ENCODE measurements around the gene TNFRSF4. TPM values are rescaled to one million over a fixed set of nuclear protein-coding genes. Genes with fewer than 3 reads are reported as not detected.
"Not testable (repeated sequence)": the region's sequence is repeated elsewhere in the genome, so short reads cannot be mapped to it uniquely, and the experiment has no call there.

TNFRSF4 gene
- total and polyA plus RNA-seq, 7 donors: 0.95 to 8.6 (median 1.2) TPM; not detected in 2

- Histone ChIP-seq H3K4me3 (no peak overlapping the region), H3K27ac (no peak overlapping the region), H3K4me1 (peaks cover 0 to 10% (median 10%) of the 10 kb centered on the region in 4 donors), H3K36me3 (no peaks in the 10 kb centered on the region), H3K27me3 (peaks cover 0 to 12% (median 5%) of the 10 kb centered on the region in 3 donors), H3K9me3 (peaks cover 0 to 6% (median 4%) of the 10 kb centered on the region in 4 donors)
- no peak for DNase-seq
- 92 to 93% methylated on average over 8 of the region's 8 CpGs for WGBS, 2 donors
- intact Hi-C loops (cut with DNase I): no loop called here
- TF ChIP-seq POLR2A (IDR thresholded peaks at IDR 0.05) (no peak), CTCF (IDR thresholded peaks at IDR 0.05) (no peak), POLR2AphosphoS5 (IDR thresholded peaks at IDR 0.05) (no peak), EP300 (IDR thresholded peaks at IDR 0.05) (no peak)
Observed at GRCh38 chr1:1197188-1197500, 16.8 kb downstream of the TNFRSF4 start.

GRCh38 chr1:1196431-1197187 is 17.3 kb downstream of the TNFRSF4 start:
- intact Hi-C loops (cut with DNase I): no loop called here
- Histone ChIP-seq H3K9me3 (peaks cover 0 to 6% (median 4%) of the 10 kb centered on the region in 4 donors), H3K4me3 (no peak overlapping the region), H3K4me1 (peaks cover 0 to 10% (median 10%) of the 10 kb centered on the region in 4 donors), H3K36me3 (no peaks in the 10 kb centered on the region), H3K27me3 (peaks cover 0 to 12% (median 5%) of the 10 kb centered on the region in 3 donors), H3K27ac (no peak overlapping the region)
- TF ChIP-seq POLR2AphosphoS5 (IDR thresholded peaks at IDR 0.05) (no peak), EP300 (IDR thresholded peaks at IDR 0.05) (no peak), POLR2A (IDR thresholded peaks at IDR 0.05) (no peak)
- WGBS, 2 donors: 70 to 79% methylated on average over 13 of the region's 13 CpGs
- no peak for DNase-seq

GRCh38 chr1:1195726-1196125 is 18.2 kb downstream of the TNFRSF4 start:
- H3K27me3 ChIP-seq; H3K4me3 ChIP-seq; H3K4me1 ChIP-seq; H3K27ac ChIP-seq; H3K36me3 ChIP-seq; DNase-seq; intact Hi-C loops (cut with DNase I); H3K9me3 ChIP-seq: not testable (repeated sequence)
- WGBS, 2 donors: 84 to 98% methylated on average over 6 of the region's 6 CpGs

- no peak for DNase-seq
- no peak for TF ChIP-seq EP300 (IDR thresholded peaks at IDR 0.05)
- TF ChIP-seq POLR2AphosphoS5 (IDR thresholded peaks at IDR 0.05): no peak
- no peak for TF ChIP-seq CTCF (IDR thresholded peaks at IDR 0.05)
- TF ChIP-seq POLR2A (IDR thresholded peaks at IDR 0.05): no peak
- WGBS, 2 donors: 82 to 96% methylated on average over 3 of the region's 3 CpGs
- H3K4me1 ChIP-seq: no peaks in the 10 kb centered on the region
- no peak overlapping the region for H3K27ac ChIP-seq
- no peaks in the 10 kb centered on the region for H3K27me3 ChIP-seq
- no peaks in the 10 kb centered on the region for H3K36me3 ChIP-seq
- H3K9me3 ChIP-seq: peaks cover 0 to 6% (median 4%) of the 10 kb centered on the region in 4 donors
- H3K4me3 ChIP-seq: no peak overlapping the region
- intact Hi-C loops (cut with DNase I): no loop called here
Observed at GRCh38 chr1:1194723-1195122, 19.2 kb downstream of the TNFRSF4 start.

GRCh38 chr1:1191734-1192133 is 22.2 kb downstream of the TNFRSF4 start:
- no peaks in the 10 kb centered on the region for H3K36me3 ChIP-seq
- no peak overlapping the region for H3K4me3 ChIP-seq
- intact Hi-C loops (cut with DNase I): no loop called here
- H3K4me1 ChIP-seq: no peaks in the 10 kb centered on the region
- peaks cover 0 to 6% (median 4%) of the 10 kb centered on the region in 4 donors for H3K9me3 ChIP-seq
- H3K27me3 ChIP-seq: no peaks in the 10 kb centered on the region
- TF ChIP-seq POLR2A (IDR thresholded peaks at IDR 0.05): no peak
- no peak for TF ChIP-seq POLR2AphosphoS5 (IDR thresholded peaks at IDR 0.05)
- TF ChIP-seq EP300 (IDR thresholded peaks at IDR 0.05): no peak
- TF ChIP-seq CTCF (IDR thresholded peaks at IDR 0.05): no peak
- WGBS, 2 donors: 82 to 85% methylated on average over 11 of the region's 11 CpGs
- H3K27ac ChIP-seq: no peak overlapping the region
- DNase-seq: no peak

GRCh38 chr1:1189111-1189510 is 24.8 kb downstream of the TNFRSF4 start:
- 68 to 70% methylated on average over 5 of the region's 5 CpGs for WGBS, 2 donors
- intact Hi-C loops (cut with DNase I): no loop called here
- H3K36me3 ChIP-seq: no peaks in the 10 kb centered on the region

More at GRCh38 chr1:1189111-1189510, 24.8 kb downstream of the TNFRSF4 start:
- Histone ChIP-seq H3K4me3 (no peak overlapping the region), H3K27me3 (no peaks in the 10 kb centered on the region), H3K4me1 (no peaks in the 10 kb centered on the region), H3K9me3 (no peaks in the 10 kb centered on the region), H3K27ac (no peak overlapping the region)
- no peak for TF ChIP-seq POLR2AphosphoS5 (IDR thresholded peaks at IDR 0.05)
- no peak for TF ChIP-seq CTCF (IDR thresholded peaks at IDR 0.05)
- no peak for TF ChIP-seq EP300 (IDR thresholded peaks at IDR 0.05)
- no peak for TF ChIP-seq POLR2A (IDR thresholded peaks at IDR 0.05)
- no peak for DNase-seq

Data from sigmoid colon (tissue), 7 donors.